Tibial artery (tissue), 4 donors: ENCODE measurements around the gene C15orf62.

Experiments
- DNase-seq, 2 donors: peaks; one replicate each; pipeline ENCODE4 v3.0.0-alpha.2; 2019
- H3K27ac ChIP-seq, 2 donors: fragments of 200-600 bp; sonication (generic) in 1 of 2; 1 replicate in 1 of 2; 2 replicates in 1 of 2; pipeline ENCODE4 v1.5.1; 2018 to 2019; ENCODE audit warnings: mild to moderate bottlenecking in 1 of 2
- H3K27me3 ChIP-seq, 2 donors: fragments of 200-600 bp; sonication (generic) in 1 of 2; one replicate each; pipeline versions ENCODE4 v1.5.1 to v1.6.0; 2016 to 2019
- H3K36me3 ChIP-seq, 3 donors: fragments of 200-600 bp; sonication (generic) in 2 of 3; one replicate each; pipeline ENCODE4 v1.5.1; 2016 to 2019; ENCODE audit warnings: mild to moderate bottlenecking in 2 of 3
- H3K4me1 ChIP-seq, 4 donors: fragments of 200-600 bp; sonication (generic) in 2 of 4; 1 replicate in 3 of 4; 2 replicates in 1 of 4; pipeline ENCODE4 v1.5.1; 2016 to 2019
- H3K4me3 ChIP-seq, 2 donors: fragments of 200-600 bp; sonication (generic) in 1 of 2; 1 replicate in 1 of 2; 2 replicates in 1 of 2; pipeline ENCODE4 v1.5.1; 2018 to 2019; ENCODE audit warnings: mild to moderate bottlenecking in 2 of 2
- H3K9me3 ChIP-seq, 3 donors: fragments of 200-600 bp; sonication (generic) in 1 of 3; one replicate each; pipeline ENCODE4 v1.5.1; 2016 to 2019
- intact Hi-C: fragments of 100-400 bp; cut with DNase I; formaldehyde crosslinking; loops from one replicate; pipeline ENCODE4 v1.15.0; 2023; ENCODE audit warnings: low total_unique reads
- TF ChIP-seq, protein P1 (sequence below), 2 experiments: fragments of 200-600 bp in 1 of 2; fragments of 450-650 bp in 1 of 2; IDR thresholded peaks; one replicate each; pipeline ENCODE4 v1.5.1; 2017 to 2019; ENCODE audit warnings: antibody characterized with exemption in 2 of 2, mild to moderate bottlenecking in 1 of 2, moderate library complexity in 1 of 2

The C15orf62 gene

GRCh38 chr15:40821195-40821594 is 51.4 kb downstream of the C15orf62 start:
- intact Hi-C loops: no loop called here

More at GRCh38 chr15:40821195-40821594, 51.4 kb downstream of the C15orf62 start:
- Histone ChIP-seq H3K36me3 (no peaks in the 10 kb centered on the region), H3K27me3 (peaks cover 0 to 3% of the 10 kb centered on the region in 2 donors), H3K4me1 (no peaks in the 10 kb centered on the region), H3K9me3 (no peaks in the 10 kb centered on the region), H3K4me3 (no peak overlapping the region), H3K27ac (no peak overlapping the region)
- DNase-seq: no peak
- TF ChIP-seq, protein P1, sequence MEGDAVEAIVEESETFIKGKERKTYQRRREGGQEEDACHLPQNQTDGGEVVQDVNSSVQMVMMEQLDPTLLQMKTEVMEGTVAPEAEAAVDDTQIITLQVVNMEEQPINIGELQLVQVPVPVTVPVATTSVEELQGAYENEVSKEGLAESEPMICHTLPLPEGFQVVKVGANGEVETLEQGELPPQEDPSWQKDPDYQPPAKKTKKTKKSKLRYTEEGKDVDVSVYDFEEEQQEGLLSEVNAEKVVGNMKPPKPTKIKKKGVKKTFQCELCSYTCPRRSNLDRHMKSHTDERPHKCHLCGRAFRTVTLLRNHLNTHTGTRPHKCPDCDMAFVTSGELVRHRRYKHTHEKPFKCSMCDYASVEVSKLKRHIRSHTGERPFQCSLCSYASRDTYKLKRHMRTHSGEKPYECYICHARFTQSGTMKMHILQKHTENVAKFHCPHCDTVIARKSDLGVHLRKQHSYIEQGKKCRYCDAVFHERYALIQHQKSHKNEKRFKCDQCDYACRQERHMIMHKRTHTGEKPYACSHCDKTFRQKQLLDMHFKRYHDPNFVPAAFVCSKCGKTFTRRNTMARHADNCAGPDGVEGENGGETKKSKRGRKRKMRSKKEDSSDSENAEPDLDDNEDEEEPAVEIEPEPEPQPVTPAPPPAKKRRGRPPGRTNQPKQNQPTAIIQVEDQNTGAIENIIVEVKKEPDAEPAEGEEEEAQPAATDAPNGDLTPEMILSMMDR (IDR thresholded peaks at IDR 0.05): no peak
